Neural progenitor cell (in vitro differentiated cells): Measurements from ENCODE around the gene MRM2.

Source experiments
- EZH2 ChIP-seq: fragments of 200-600 bp; sonication (generic); IDR thresholded peaks from 2 replicates; pipeline ENCODE4 v1.6.1; 2017; ENCODE audit warnings: antibody characterized with exemption, mild to moderate bottlenecking, moderate library complexity
- EZH2phosphoT487 ChIP-seq: fragments of 200-600 bp; sonication (generic); IDR thresholded peaks from 2 replicates; pipeline ENCODE4 v1.6.1; 2017; ENCODE audit warnings: antibody characterized with exemption
- TF ChIP-seq, protein P1 (sequence below): fragments of 200-600 bp; sonication (generic); IDR thresholded peaks from 2 replicates; pipeline ENCODE4 v1.5.1; 2017; ENCODE audit warnings: antibody characterized with exemption, mild to moderate bottlenecking

DNA sequence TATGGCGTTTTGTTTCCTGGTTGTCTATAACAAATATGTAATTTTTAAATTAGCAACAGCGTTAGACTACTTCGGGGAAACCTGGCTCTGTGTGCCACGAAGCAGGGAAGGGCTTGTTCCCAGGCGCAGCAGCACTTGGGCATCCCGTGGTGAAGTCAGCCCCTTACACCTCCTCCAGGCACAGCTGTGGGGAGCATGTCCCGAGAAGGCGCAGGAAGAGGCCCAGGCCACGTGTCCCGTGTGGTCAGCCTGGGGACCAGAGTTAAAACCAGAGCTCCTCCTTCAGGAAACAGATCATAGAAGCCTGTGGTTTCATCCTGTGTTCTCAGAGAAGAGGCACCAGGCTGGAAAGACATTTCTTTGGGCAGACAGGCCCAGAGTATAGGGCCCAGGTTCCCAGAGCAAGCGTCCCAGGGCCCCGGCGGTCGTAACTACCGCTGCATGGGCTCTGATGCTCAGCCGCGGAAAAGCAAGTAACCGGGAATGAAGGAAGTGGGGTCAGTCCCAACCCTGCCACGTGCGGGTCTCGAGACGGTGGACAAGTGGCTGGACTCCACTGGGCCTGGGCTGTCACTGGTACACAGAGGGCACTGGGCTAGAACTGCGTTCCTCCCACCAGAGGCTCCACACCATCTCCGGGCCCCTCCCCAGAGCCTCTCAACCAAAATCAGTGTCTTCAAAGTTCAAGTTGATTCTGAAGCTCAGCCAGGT is 7.1 kb upstream of the MRM2 start:
- TF ChIP-seq, protein P1, sequence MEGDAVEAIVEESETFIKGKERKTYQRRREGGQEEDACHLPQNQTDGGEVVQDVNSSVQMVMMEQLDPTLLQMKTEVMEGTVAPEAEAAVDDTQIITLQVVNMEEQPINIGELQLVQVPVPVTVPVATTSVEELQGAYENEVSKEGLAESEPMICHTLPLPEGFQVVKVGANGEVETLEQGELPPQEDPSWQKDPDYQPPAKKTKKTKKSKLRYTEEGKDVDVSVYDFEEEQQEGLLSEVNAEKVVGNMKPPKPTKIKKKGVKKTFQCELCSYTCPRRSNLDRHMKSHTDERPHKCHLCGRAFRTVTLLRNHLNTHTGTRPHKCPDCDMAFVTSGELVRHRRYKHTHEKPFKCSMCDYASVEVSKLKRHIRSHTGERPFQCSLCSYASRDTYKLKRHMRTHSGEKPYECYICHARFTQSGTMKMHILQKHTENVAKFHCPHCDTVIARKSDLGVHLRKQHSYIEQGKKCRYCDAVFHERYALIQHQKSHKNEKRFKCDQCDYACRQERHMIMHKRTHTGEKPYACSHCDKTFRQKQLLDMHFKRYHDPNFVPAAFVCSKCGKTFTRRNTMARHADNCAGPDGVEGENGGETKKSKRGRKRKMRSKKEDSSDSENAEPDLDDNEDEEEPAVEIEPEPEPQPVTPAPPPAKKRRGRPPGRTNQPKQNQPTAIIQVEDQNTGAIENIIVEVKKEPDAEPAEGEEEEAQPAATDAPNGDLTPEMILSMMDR, result no peak
- no peak for TF ChIP-seq EZH2phosphoT487
- no peak for TF ChIP-seq EZH2
